Neural cell (in vitro differentiated cells): ENCODE data around the gene COG5. TPM values are rescaled to one million over a fixed set of nuclear protein-coding genes. Genes with fewer than 3 reads are reported as not detected.

Experiments used
- H2AFZ ChIP-seq: fragments of 200-600, 300-800 bp; sonication (generic), shearing (Covaris generic); 2 replicates; pipeline ENCODE4 v1.6.0; 2014; ENCODE audit warnings: low read depth, mild to moderate bottlenecking, antibody characterized with exemption, low read length, moderate library complexity
- H3F3A ChIP-seq: fragments of 200-600 bp; shearing (Covaris generic); 2 replicates; pipeline ENCODE4 v1.6.1; 2016; ENCODE audit warnings: mild to moderate bottlenecking, moderate library complexity, mixed read lengths, antibody characterized with exemption, low read length; ENCODE audit not compliant: insufficient read depth, poor library complexity, severe bottlenecking
- H3K27ac ChIP-seq: fragments of 200-600, 300-800 bp; sonication (generic), shearing (Covaris generic); 2 replicates; pipeline ENCODE4 v1.5.1; 2014; ENCODE audit warnings: mild to moderate bottlenecking, low read length, moderate library complexity
- H3K27me3 ChIP-seq: fragments of 300-800, 200-600 bp; sonication (generic), shearing (Covaris generic); 2 replicates; pipeline ENCODE4 v1.6.0; 2014; ENCODE audit warnings: mild to moderate bottlenecking, low read depth, low read length, moderate library complexity; ENCODE audit not compliant: insufficient read depth
- H3K36me3 ChIP-seq: fragments of 300-800, 200-600 bp; sonication (generic), shearing (Covaris generic); 2 replicates; pipeline ENCODE4 v1.5.1; 2014; ENCODE audit warnings: mild to moderate bottlenecking, antibody characterized with exemption, low read length, moderate library complexity; ENCODE audit not compliant: insufficient read depth
- H3K4me2 ChIP-seq: fragments of 300-800, 200-600 bp; sonication (generic), shearing (Covaris generic); 2 replicates; pipeline ENCODE4 v1.6.0; 2014; ENCODE audit warnings: mild to moderate bottlenecking, low read length
- H3K4me3 ChIP-seq: fragments of 300-800, 200-600 bp; sonication (generic), shearing (Covaris generic); 2 replicates; pipeline ENCODE4 v1.5.1; 2014; ENCODE audit warnings: mild to moderate bottlenecking, low read length, moderate library complexity
- H3K79me2 ChIP-seq: fragments of 200-600 bp; shearing (Covaris generic); replicated peaks from 2 replicates; pipeline ENCODE4 v1.6.0; 2014; ENCODE audit warnings: mild to moderate bottlenecking, low read length, moderate library complexity; ENCODE audit not compliant: insufficient read depth
- H3K9ac ChIP-seq: fragments of 300-800, 200-600 bp; sonication (generic), shearing (Covaris generic); 2 replicates; pipeline ENCODE4 v1.6.1; 2016; ENCODE audit warnings: mild to moderate bottlenecking, low read length, mixed read lengths
- H3K9me2 ChIP-seq: fragments of 200-600 bp; shearing (Covaris generic); 2 replicates; pipeline ENCODE4 v1.6.1; 2016; ENCODE audit warnings: mild to moderate bottlenecking, low read length, mixed read lengths; ENCODE audit not compliant: insufficient read depth
- H3K9me3 ChIP-seq: fragments of 200-600, 300-800 bp; sonication (generic), shearing (Covaris generic); 2 replicates; pipeline ENCODE4 v1.6.1; 2016; ENCODE audit warnings: mild to moderate bottlenecking, mixed run types, low read length, moderate library complexity, mixed read lengths
- H4K20me1 ChIP-seq: fragments of 200-600 bp; shearing (Covaris generic); 2 replicates; pipeline ENCODE4 v1.6.1; 2016; ENCODE audit warnings: mild to moderate bottlenecking, mixed run types; ENCODE audit not compliant: insufficient read depth
- CTCF ChIP-seq: fragments of 450-650 bp; IDR thresholded peaks from 2 replicates; pipeline ENCODE4 v1.5.1; 2014; ENCODE audit warnings: antibody characterized with exemption, mild to moderate bottlenecking, moderate library complexity; ENCODE audit not compliant: poor library complexity, severe bottlenecking
- EP300 ChIP-seq: fragments of 450-650 bp; conservative IDR thresholded peaks from 2 replicates; pipeline ENCODE4 v1.6.1; 2014; ENCODE audit warnings: antibody characterized with exemption, mild to moderate bottlenecking, moderate library complexity; ENCODE audit not compliant: poor library complexity, severe bottlenecking
- EZH2 ChIP-seq: fragments of 200-600, 300-800 bp; shearing (Covaris generic), sonication (generic); IDR thresholded peaks from 2 replicates; pipeline ENCODE4 v1.6.1; 2014; ENCODE audit warnings: antibody characterized with exemption, low read length, borderline replicate concordance, mild to moderate bottlenecking; ENCODE audit not compliant: insufficient read depth, poor library complexity, severe bottlenecking
- MXI1 ChIP-seq: fragments of 450-650 bp; conservative IDR thresholded peaks from 2 replicates; pipeline ENCODE4 v1.6.1; 2014; ENCODE audit warnings: antibody characterized with exemption, mild to moderate bottlenecking; ENCODE audit not compliant: poor library complexity, severe bottlenecking
- POLR2AphosphoS5 ChIP-seq: IDR thresholded peaks from 2 replicates; pipeline ENCODE4 v1.6.1; 2012
- RAD21 ChIP-seq: fragments of 450-650 bp; conservative IDR thresholded peaks from 2 replicates; pipeline ENCODE4 v1.6.1; 2014; ENCODE audit warnings: antibody characterized with exemption, mild to moderate bottlenecking, moderate library complexity
- REST ChIP-seq: IDR thresholded peaks from 2 replicates; pipeline ENCODE4 v1.6.1; 2012; ENCODE audit warnings: borderline replicate concordance
- SMC3 ChIP-seq: fragments of 450-650 bp; conservative IDR thresholded peaks from 2 replicates; pipeline ENCODE4 v1.6.1; 2014; ENCODE audit warnings: antibody characterized with exemption, mild to moderate bottlenecking, moderate library complexity; ENCODE audit not compliant: poor library complexity
- TAF1 ChIP-seq: IDR thresholded peaks from 2 replicates; pipeline ENCODE4 v1.6.1; 2012; ENCODE audit warnings: low read depth
- polyA plus RNA-seq: library from polyadenylated mRNA; depleted of rRNA; stranded (reverse); fragments of >200 nt; gene quantifications from 2 replicates; pipeline ENCODE4 v1.2.3, GENCODE V29; 2014

The COG5 gene
- polyA plus RNA-seq, 1 donor from 2014 or later, result 13.3 TPM

DNA sequence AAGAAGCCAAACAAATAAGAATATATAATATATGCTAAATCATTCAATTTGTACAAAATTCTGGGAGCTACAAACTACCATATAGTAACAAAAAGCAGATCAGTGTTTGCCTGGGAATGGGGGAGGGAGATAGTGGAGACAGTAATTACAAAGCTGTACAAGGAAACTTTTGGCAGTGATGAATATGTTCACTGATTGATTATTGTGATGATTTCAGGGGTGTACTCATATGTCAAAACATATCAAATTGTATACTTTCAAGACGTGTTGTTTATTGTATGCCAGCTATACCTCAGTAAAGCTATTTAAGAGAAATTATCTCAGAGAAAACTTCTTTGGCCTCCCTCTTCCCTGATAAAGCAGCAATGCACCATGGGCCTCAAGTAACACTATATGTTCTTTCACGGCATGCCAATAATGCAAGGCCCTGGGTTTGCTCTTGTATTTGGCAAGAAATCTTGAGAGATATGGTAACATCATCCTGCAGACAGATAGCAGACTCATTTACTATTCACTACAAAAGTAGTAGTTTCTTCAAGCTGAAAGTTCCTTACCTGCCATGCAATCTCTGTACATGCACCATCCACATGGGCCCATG is 261.4 kb downstream of the COG5 start:
- no peaks in the 10 kb centered on the region for H3K9me2 ChIP-seq
- H3K4me3 ChIP-seq, result no peak overlapping the region
- no peak overlapping the region for H2AFZ ChIP-seq
- no peaks in the 10 kb centered on the region for H3K9me3 ChIP-seq
- H3K27me3 ChIP-seq, result no peaks in the 10 kb centered on the region
- no peaks in the 10 kb centered on the region for H4K20me1 ChIP-seq
- H3K36me3 ChIP-seq, result no peaks in the 10 kb centered on the region
- H3K9ac ChIP-seq, result no peak overlapping the region
- TF ChIP-seq MXI1 (no peak), TAF1 (no peak), SMC3 (no peak), EP300 (no peak), CTCF (no peak), REST (no peak), POLR2AphosphoS5 (no peak), EZH2 (no peak), RAD21 (no peak)
- no peak overlapping the region for H3K4me2 ChIP-seq
- no peak overlapping the region for H3K27ac ChIP-seq
- H3K79me2 ChIP-seq, result no peaks in the 10 kb centered on the region
- no peaks in the 10 kb centered on the region for H3F3A ChIP-seq

DNA sequence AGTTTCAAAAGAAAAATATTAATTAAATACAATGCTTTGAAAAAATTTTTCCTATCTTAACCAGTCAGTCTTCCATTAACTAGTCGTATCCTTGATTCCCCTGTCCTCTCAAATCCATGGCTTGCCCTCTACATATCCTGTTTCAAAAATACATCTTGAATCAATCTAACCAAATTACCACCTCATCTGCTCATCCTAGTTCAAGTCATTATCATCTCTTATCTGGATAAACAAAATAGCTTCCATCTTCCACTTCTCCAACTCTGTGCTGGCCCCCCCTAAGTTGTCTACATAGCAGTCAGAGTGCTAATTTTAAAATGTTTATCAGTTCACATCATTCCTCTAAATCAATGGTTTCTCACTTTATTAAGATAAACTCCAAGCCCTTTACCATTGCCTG is 269.5 kb downstream of the COG5 start:
- Histone ChIP-seq H3K4me2 (no peak overlapping the region), H4K20me1 (no peaks in the 10 kb centered on the region), H3F3A (no peaks in the 10 kb centered on the region), H3K27me3 (no peaks in the 10 kb centered on the region), H3K36me3 (no peaks in the 10 kb centered on the region), H3K4me3 (no peak overlapping the region), H3K9me3 (no peaks in the 10 kb centered on the region), H2AFZ (no peak overlapping the region), H3K79me2 (no peaks in the 10 kb centered on the region), H3K9me2 (no peaks in the 10 kb centered on the region), H3K9ac (no peak overlapping the region), H3K27ac (no peak overlapping the region)
- TF ChIP-seq SMC3, result no peak
- no peak for TF ChIP-seq EZH2
- TF ChIP-seq REST, result no peak
- no peak for TF ChIP-seq CTCF
- no peak for TF ChIP-seq POLR2AphosphoS5
- TF ChIP-seq MXI1, result no peak
- TF ChIP-seq TAF1, result no peak
- no peak for TF ChIP-seq EP300
- TF ChIP-seq RAD21, result no peak
